Activated gamma-delta T cell treated with Interleukin-2 at 50 U/mL for 16 hours (primary cell): ENCODE data around the gene NT5DC2.
"Not testable (repeated sequence)": the region's sequence is repeated elsewhere in the genome, so short reads cannot be mapped to it uniquely, and the experiment has no call there.

Experiments used
- DNase-seq: peaks from one replicate; pipeline ENCODE4 v3.0.0-alpha.2; 2020

Gene NT5DC2

GRCh38 chr3:52536369-52537164, 2.9 kb upstream of the NT5DC2 start, which contains the start of gene UQCC5:
UQCC5 (plus strand) TSS chr3:52536605; CDS start chr3:52536756, 151 bp downstream.
- peak; percentile 95 for DNase-seq

GRCh38 chr3:52536112-52536368, 2.4 kb upstream of the NT5DC2 start:
- DNase-seq = no peak

GRCh38 chr3:52535411-52536111, 1.9 kb upstream of the NT5DC2 start:
- DNase-seq = no peak

DNA sequence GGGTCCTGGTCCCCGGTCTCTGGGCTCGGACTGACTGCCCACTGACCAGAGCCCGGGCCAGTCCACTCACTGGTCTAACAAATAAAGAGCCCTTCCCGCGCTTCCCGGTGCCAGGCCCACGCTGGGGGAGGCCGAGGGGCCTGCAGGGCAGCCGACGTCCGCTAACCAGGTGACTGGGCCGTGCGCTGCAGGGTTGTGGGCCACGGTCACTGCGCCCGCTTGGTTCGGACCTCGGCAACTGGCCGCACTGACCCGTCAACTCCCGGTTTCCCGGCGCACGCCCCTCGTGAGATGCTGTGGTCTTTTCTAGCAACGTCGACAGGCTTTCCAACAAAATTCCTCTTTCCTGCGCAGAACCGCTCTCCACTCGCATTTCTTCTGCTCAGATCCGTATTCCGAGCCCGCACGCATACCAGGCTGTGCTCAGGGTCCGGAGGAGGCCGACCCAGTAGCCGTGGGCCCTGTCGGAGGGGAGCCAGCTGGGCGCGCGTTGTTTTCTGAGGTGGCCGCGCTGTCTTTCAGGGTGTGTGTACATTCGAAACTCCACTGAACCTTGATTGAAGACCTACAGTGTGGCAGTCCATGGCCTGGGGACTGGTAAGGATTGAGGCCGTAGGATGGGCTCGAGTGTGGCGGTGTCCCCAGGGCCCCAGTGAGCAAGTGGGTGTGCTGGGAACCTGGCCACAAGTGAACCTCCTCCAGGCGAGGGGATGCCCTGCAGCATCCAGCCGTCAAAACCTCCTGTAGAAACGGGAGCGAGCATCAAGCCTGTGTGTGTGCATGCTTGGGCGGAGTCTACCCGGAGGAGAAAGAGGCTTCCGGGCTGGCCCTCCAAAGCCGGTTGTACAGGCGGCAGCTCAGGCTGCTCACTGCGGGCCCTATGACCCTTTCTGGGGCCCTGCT, 875 bp upstream of the NT5DC2 start:
- DNase-seq = no peak

DNA sequence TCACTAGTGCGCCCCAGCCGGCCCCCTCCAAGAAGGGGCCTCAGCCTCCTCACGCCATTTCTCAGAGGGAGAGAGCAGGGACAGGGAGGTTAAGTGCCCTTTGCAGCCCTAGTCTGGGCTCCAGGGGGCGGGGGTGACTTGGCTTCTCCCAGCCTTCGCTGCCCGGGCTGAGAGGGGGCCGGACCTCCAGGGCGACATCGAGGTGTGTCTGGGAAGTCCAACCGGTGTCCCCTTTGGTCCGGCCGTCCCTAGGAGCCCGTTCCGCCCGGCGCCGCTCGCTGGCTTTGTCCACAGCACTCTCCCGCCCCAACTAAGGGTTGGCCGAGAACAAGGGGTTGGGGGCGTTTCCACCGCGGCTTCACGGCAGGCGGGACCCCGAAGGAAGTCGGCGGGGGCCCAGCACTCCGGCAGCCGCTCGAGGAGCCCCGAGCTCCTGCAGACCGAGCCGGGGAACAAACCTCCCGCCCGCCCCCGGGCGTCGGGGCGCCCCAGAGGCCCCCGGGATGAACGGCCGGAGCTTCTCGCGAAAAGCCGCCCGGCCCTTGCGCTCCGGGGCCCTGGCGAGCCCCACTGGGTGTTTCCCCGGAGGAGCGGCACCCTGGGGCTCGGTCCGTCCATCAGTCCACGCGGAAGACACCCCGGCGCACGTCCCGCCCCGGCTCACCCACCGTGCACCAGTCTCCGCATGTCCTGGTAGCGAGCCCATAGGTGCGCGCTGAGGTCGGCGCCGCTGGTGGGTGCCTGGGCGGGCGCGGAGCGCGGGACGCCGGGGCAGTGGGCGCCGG, 627 bp downstream of the NT5DC2 start:
- no peak for DNase-seq

- DNase-seq = peak; percentile 48
These were observed 1.2 kb downstream of the NT5DC2 start for GRCh38 chr3:52532517-52532837.

DNA sequence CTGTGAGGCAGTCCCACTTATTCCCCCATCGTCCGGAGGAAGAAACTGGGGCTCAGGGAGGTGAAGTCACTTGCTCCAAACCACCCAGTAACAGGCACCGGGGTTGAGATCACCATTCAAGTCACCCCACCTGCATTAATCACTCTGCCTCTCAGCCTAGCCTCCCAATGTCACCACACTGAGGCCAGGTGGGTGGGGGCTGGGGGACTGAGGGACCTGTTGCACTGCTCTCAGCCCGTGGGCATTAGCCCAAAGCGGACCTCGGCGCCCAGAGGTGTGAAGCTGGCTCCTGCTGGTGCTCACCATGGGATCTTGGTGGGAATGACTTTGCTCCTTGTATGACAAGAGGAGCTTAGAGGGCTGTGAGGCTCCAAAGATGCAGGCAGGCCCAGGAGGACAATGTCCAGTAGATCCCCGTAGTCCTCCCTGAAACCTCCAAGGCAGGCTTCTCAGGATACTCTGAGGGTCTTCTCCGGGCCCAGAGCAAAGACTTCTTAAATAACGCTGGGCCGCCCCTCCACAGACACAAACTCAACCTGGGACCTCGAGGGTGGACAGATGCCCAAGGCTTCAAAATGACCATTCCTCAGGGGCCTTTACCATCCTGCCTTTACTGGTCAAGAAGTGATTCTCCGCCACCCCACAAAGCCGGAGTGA, 1.7 kb downstream of the NT5DC2 start:
- DNase-seq = no peak

- no peak for DNase-seq
These were observed 2.5 kb downstream of the NT5DC2 start for GRCh38 chr3:52530918-52531826.

DNA sequence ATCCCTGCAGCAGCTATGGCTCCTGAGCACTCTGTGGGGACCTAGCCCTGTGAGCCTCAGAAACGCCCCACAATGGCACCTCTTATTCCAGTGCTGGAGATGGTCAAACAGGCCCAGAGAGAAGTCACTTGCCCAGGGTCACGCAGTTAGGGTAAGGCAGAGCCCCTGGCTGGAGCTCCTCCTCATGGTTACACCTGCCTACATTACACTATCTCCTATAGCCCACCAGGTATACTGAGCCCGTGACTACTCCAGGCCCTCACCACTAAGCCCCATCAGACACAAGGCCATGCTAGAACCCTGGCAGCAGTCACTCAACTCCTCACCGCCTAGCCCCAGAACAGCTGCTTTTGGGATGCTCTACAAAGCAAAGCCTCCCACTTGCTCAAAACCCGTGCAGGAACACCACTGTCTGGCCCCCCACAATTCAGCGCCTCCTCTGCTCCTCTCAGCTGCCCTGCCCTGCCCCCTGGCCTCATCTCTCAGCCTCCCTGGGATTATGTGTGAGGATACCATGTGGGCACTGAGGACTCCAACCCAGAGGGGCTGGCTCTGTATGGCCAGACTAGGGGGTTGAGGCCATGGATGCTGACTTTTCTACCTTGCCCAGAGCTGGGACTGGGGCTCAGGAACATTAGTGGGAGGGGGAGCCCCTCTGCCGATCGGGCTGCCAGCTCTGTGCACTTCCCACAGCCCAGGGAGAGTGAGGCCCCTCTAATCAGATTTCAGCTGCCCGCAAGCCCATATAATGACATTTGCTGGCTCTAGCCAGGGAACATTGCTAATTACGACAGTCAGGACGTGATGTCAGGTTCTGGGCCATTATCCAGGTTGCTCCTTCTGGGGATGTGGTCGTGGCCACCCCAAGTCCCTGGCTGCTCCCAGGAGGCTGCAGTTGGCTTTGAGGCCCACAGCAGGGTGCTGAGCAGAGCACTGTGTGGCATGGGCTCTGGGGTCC, 4.0 kb downstream of the NT5DC2 start:
- DNase-seq = no peak

GRCh38 chr3:52528586-52529375, 4.9 kb downstream of the NT5DC2 start:
- no peak for DNase-seq

GRCh38 chr3:52527732-52528585, 5.7 kb downstream of the NT5DC2 start:
- DNase-seq = no peak

- DNase-seq = no peak
These were observed 6.5 kb downstream of the NT5DC2 start for GRCh38 chr3:52527039-52527731.

DNA sequence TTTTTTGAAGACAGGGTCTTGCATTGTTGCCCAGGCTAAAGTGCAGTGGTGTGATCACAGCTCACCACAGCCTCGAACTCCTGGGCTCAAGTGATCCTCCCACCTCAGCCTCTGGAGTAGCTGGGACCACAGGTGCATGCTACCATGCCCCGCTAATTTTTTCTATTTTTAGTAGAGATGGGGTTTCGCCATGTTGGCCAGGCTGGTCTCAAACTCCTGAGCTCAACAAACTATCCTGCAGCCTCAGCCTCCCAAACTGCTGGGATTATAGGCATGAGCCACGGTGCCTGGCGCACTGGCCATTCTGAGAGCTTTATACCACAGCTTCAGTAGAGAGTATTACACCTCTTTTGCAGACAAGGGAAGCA, 7.0 kb downstream of the NT5DC2 start:
- not testable (repeated sequence) for DNase-seq

DNA sequence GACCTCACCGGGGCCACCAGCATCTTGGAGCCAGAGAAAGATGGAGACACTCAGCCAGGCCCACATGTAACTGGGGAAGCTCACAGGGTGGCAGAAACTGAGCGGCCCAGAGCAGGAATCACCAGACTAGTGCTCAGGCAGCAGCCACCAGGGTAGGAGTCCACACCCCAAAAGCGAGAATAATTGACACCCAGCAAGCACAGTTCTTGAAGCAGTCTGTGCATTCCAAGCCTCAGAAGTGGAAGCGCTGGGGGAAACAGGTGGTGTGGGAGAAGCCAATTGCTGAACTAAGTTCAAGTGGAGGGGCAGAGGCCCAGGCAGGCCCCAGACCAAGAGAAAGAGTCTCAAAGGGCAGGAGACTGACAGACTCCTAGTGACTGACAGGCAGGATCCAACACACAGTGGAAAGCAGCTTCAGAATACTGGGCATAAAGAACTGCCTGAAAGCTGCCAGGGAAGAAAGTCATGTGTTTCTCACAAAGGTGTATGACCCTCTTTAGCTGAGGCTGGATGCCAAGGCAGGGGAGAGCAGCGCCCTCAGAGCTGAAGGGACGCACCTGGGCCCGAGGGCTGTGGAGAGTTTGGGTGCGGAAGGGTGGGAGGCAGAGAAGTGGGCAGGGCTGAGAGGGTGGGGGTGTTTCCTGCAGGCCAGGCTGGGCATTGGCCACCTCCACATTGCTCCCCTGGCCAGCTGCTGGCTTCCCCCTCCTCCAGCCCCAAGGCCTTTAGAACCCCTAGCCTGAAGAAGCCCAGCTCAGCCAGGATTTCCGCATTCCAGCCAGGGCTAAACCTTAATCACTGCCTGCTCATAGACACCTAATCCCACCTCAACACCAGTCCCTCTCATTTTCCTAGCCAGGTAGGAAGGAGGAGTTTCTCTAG, 7.7 kb downstream of the NT5DC2 start:
- no peak for DNase-seq

- no peak for DNase-seq
These were observed 8.6 kb downstream of the NT5DC2 start for GRCh38 chr3:52524752-52525679.
